ENCODE measurements around the gene NBL1.
A peak's percentile ranks its signal among the peaks of the same experiment; 100 is the strongest.
"Not testable (repeated sequence)": the region's sequence is repeated elsewhere in the genome, so short reads cannot be mapped to it uniquely, and the experiment has no call there.

NBL1 gene

DNA sequence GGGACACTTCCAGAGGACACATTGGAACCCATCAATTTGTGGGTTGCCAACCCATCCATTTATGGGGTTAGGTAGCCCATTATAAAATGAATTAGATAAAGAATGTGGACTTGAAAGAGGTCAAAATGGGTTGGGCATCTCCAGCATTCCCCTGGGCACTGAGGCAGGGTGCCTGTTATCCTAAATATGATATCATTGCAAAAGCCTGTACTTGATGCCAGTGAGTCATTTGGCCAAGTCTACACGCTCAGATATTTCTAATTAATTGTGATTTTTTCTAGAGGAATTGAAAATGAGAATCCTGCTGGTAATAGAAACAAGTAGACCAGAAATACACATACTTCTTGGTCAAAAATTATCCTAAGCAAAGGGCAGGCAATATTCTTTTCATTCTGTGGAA lies 21.9 kb upstream of the NBL1 start:
- DNase-seq (ENCODE audit: low spot score), result no peak

DNA sequence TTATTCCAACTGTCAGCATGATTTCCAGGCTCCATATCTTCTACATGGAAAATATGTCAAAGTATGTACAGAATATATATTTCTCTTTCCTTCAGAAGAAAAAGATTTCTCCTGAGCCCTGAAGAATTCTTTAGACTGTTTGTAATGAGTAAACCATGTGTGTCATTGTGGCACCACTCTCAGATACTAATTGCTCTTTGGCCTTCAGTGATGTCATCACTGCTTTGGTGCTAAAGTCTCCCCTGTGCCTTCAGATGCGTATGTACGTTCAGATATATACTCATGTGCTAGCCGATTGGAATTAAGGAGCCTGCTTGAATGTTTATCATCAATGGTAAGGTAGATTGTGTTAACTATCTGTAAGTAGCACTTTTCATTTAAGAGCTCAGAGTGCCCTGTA lies 20.6 kb upstream of the NBL1 start:
- no peak for DNase-seq (ENCODE audit: low spot score)

DNA sequence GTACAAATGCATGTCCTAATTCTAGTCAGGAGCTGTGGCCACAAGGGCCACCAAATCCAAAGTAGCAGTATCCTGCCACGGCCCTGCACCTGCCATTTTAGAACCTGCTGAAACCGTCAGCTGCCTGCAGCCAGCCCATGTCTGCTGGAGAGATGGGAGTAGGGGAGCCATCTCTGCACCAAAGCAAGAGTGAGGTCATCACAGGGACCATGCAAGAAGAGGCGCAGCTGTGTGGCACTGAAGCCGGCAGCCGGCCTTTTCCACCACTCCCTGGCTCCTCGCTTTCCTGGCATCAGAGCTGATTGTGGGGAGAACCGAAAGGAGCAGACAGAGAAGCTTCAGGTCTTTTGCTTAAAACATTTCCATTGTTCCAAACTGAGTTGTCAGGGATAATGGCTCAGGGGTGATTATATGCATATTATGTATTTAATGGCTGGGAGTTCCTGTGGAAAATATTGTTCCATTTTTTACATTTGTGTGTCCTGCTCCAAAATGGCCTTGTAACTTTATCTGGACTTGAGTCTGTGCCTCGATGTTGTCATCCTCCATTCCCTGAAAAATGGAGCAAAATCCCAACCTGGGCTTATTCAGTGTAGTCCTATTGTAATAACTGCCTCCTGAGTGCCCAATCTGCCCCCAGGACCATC lies 18.7 kb upstream of the NBL1 start:
- no peak for DNase-seq (ENCODE audit: low spot score)

DNA sequence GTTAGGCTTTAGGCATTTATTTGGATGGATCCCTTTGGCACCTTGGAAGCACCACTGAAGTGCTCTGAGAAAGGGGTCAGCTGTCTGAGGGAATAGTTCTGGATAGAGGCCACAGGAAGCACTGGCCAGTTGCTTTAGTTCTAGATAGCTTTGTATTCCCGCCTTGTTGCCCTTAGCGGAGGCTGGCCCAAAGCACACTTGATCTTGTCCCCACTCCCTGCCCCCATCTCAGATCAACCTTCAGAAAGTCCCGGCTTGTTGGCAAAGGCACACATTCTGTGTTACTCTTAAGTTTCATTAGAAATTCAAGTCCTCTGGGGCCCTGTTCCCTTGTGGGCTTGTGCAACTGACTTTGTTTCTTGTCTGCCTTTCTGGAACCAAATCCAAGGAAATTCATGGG lies 15.2 kb upstream of the NBL1 start:
- DNase-seq (ENCODE audit: low spot score), result no peak

DNA sequence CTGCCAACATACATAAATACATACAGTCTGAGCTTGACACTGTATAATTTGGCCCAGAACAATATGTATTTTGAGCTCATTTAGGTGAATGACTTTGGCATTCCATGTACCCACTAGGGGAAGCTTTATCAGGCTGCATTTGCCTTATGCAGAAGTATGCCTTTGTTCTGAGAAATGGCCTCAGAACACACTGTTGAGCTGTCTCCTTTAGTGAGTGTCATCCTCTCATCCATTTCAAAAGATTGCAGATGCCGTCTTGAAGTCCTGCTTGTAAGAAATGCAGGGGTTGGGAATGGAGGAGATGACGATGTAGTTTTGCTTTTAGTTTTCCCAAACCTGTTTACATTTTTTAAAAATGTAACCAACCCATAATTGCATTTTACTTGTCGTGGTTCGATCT lies 14.8 kb upstream of the NBL1 start:
- DNase-seq (ENCODE audit: low spot score), result no peak

DNA sequence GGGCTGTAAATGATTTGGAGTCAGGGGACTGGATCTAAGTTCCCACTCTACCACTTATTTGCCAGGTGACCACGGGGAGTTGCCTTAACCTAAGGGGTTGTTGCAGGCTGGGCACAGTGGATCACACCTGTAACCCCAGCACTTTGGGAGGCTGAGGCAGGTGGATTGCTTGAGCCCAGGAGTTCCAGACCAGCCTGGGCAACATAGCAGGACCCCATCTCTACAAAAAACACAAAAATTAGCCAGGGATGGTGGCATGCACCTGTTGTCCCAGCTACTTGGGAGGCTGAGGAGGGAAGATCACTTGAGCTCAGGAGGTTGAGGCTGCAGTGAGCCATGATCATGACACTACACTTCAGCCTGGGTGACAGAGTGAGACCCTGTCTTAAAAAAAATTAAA lies 13.9 kb upstream of the NBL1 start:
- DNase-seq (ENCODE audit: low spot score), result not testable (repeated sequence)

DNA sequence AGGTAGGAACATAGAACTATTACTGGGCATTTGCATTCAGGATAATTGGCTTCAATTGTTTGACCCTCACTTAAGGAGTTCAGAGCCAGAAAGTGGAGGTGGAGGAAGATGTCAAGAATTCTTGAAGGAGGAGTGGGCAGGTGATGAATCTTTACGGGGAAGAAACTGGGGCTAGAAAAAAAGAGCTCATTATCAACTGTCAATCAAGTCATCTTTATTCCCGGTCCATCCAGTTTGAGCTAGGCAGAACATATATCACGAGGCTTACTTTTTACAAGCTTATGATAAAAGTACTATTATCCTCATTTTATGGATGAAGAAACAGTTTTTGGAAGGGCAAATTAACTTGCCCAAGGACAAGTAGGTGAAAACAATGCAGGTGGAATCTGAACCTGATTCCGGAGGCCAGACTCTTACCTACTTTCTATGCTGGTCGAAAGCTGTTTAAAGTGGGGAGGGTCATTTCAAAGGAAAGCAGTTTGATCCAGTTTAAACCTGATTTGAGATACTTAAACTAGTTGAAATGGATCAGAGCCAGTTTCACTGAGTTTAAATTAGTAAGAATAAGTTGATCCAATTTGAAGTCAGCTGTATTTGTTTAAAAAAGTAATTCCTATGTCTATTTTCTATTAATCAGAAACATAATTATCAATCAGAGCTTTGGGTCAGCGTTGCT lies 13.3 kb upstream of the NBL1 start:
- DNase-seq (ENCODE audit: low spot score), result no peak

DNA sequence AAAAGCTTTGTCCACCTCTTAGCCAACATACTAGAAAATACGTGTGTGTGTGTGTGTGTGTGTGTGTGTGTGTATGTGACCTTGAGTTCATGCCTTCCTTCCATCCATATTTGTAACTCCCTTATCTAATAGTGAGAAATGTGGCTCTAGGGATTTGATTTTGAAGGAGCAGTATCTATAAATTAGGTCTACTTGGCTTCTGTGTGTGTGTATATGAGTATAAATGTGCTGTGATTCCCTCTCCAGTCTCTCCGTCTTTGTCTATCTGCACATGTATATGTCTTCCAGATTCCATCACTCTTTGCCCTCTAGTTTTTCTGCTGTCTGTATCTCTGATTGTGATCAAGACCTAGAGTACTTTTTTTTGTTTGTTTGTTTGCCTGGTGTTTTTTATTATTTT lies 11.9 kb upstream of the NBL1 start:
- no peak for DNase-seq (ENCODE audit: low spot score)

DNA sequence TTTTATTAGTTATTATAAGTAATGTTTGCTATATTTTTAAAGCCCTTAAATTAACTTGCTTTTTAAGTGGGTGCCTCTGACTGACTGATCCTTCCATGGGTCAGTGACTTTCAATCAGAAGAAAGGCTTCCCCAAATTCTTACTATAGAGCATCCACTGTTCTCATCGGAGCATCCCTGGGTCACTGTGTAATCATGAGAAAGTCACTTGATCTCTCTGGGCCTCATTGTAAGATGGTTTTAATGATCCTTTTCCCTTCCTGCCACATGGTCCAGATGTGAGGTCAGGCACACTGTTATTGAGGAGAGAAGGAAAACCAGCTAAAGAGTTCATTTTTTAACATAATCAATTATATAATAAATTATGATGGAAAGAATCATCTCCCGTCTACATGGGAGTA lies 11.0 kb upstream of the NBL1 start:
- no peak for DNase-seq (ENCODE audit: low spot score)

DNA sequence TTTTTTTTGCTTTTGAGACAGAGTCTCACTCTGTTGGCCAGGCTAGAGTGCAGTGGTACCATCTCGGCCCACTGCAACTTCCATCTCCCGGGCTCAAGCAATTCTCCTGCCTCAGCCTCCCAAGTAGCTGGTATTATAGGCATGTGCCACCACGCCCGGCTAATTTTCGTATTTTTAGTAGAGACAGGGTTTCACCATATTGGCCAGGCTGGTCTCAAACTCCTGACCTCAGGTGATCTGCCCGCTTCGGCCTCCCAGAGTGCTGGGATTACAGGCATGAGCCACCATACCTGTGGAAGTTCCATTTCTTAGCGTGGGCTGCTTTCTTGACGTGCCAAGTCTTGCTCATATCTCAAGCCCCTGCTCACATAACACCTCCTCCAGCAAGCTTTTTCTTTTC lies 9.0 kb upstream of the NBL1 start:
- not testable (repeated sequence) for DNase-seq (ENCODE audit: low spot score)

DNA sequence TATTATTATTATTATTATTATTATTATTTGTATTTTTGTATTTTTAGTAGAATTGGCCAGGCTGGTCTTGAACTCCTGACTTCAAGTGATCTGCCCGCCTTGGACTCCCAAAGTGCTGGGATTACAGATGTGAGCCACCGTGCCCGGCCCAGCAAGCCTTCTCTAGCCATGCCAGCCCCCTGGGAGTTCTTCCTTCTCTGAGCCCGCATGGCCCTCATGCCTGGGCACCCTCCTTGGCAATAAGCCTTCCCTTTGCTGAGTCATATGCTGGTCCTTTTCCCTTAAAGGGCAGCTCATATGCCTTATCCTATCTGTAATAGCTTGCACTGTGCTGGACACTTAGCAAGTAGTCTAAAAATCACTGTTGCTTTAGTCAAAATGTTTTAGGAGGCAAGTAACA lies 8.5 kb upstream of the NBL1 start:
- DNase-seq (ENCODE audit: low spot score), result no peak

DNA sequence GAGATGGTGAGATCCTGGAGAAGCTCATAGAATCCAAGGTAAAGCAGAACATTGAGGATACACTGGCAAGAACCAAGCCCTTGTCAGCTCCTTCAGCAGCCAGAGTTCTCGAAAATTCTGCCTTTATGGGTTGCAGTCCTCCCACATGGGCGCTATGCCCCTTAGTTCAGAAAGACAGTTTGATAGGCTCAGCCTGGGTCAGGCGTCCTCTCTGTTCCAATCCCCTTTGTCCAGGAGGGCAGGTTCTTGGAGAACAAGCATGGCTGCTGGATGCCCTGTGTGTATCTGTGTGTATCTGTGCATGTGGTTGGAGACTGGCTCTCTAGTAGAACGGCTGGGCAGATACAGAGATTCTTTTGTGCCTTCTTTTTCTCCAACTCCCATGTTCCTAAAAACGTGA lies 8.0 kb upstream of the NBL1 start:
- DNase-seq (ENCODE audit: low spot score), result no peak

DNA sequence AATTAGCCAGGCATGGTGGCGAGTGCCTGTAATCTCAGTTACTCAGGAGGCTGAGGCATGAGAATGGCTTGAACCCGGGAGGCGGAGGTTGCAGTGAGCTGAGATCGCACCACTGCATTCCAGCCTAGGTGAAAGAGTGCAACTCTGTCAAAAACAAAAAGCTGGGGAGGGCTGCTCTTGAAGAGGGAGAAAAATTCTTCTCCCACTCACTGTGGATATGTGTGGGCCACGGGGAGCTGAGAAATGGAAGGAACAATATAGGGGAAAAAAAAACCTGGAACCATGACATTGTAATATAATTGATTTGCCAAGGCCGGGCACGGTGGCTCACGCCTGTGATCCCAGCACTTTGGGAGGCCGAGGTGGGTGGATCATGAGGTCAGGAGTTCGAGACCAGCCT lies 7.4 kb upstream of the NBL1 start:
- DNase-seq (ENCODE audit: low spot score), result not testable (repeated sequence)

DNA sequence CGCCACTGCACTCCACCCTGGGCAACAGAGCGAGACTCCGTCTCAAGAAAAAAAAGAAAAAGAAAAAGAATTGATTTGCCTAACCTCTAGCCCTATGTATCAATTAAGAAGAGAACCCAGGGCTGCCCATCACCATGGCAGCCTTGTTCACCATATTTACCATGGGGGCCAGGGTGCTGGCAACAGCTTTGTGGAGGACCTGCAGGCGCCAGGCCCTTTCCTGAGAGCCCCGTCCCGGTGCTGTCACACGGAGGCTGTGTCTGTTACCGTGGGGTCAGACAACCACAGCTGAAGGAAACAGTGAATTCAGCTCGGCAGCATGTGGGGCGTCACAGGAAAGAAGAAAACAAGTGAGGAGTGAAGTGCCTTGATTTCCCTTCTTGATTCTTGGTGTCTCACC lies 6.5 kb upstream of the NBL1 start:
- DNase-seq (ENCODE audit: low spot score), result no peak

DNA sequence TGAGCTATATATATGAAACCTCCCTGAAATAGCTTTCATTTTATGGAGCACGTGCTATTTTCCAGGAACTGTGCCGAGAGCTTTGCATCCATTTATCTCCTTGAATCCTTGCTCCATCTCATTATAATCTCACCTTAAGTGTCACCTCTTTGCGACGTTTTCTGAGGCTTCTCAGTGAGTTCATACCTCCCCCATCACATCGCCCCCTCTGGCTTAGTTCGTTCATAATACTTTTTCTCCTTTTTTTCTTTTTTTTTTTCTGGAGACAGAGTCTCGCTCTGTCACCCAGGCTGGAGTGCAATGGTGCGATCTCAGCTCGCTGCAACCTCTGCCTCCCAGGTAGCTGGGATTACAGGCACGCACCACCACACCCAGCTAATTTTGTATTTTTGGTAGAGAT lies 4.9 kb upstream of the NBL1 start:
- not testable (repeated sequence) for DNase-seq (ENCODE audit: low spot score)

DNA sequence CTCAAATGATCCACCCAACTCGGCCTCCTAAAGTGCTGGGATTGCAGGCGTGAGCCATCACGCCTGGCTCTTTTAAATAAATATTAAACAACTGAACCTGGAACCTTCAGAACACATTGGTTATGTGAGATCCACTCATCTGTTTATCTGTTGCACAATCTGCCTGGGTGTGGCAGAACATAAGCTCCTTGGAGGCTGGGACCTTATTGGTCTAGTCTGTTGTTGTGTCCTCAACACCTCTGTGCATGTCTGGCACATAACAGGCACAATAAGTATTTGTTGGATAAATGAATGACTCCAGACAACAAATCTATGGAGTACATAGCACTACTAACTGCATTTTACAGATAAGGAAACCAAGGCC lies 4.1 kb upstream of the NBL1 start:
- no peak for DNase-seq (ENCODE audit: low spot score)

DNA sequence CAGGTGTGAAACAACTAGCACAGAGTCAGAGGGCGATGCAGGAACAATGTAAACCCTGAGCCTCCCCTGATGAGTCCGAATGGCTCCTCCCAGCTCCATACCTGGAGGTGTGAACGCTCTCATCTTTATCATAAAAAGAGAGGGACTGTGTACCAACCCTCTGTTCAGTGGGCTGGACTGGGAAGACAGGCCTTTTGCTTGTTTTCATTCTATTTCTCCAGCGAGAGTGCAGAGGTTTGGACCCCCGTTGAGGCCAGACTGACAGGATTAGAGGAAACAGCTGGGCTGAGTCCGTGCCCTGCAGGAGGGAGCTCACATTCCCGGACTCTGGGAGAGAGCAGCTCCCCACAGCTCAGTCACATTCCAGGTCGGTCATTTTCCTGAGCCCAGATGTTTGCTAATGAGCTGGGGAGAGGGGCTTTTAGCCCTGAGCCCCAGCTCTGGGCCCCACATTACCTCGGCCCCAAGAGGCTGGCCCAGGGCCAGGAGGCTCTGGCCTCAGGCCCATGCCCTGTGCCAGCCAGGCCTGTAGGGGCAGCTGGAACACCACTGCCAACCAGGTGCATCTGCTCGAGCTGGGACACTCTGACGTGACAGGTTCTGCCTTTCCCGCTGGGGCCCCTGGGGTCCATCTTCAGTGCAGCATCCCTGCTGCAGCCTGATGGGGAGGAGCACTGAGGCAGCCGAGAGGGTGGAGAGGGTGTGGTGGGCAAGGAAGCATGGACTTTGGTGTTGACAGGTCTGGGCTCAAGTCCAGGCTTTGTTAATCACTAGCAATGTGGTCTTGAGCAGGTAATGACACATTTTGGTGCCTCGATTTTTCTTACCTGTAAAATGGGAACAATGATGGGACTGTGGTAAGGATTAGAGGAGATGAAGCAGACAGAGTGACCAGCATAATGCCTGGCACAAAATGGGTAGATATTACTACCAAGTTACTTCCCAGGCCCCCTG lies 3.5 kb upstream of the NBL1 start:
- peak; percentile 79 for DNase-seq (ENCODE audit: low spot score)

DNA sequence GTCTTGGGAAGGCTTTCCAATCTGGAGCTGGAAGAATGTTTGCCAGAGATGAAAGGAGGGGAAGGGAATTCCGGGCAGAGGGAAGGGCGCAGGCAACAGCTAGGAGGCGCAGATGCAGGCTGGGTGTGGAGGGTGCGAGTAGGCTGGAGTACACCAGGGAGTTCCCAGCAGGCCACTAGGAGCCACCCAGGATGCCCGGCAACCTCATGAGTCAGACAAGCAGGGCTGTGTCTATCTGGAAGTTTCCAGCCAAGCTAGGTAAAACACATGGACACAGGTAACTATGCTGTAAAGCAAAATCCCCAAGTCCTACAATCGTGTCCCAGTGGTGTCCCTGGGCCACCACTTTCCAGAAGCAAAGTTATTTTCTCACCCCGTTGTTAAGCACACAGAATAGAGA lies 990 bp upstream of the NBL1 start:
- no peak for DNase-seq (ENCODE audit: low spot score)

DNA sequence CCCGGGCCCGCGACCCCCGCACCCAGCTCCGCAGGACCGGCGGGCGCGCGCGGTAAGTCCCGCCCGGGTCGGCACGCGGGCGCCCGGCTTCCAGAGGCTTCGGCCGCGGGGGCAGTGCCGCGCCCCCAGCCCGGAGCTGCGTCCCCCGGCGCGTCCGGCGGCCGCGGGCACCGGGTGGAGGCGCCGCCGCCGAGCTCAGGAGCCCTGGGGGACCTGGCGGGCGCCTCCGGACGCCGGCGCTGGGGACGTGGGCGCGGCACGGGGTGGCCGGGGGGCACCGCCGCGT lies 227 bp downstream of the NBL1 start:
- no peak for DNase-seq (ENCODE audit: low spot score)

DNA sequence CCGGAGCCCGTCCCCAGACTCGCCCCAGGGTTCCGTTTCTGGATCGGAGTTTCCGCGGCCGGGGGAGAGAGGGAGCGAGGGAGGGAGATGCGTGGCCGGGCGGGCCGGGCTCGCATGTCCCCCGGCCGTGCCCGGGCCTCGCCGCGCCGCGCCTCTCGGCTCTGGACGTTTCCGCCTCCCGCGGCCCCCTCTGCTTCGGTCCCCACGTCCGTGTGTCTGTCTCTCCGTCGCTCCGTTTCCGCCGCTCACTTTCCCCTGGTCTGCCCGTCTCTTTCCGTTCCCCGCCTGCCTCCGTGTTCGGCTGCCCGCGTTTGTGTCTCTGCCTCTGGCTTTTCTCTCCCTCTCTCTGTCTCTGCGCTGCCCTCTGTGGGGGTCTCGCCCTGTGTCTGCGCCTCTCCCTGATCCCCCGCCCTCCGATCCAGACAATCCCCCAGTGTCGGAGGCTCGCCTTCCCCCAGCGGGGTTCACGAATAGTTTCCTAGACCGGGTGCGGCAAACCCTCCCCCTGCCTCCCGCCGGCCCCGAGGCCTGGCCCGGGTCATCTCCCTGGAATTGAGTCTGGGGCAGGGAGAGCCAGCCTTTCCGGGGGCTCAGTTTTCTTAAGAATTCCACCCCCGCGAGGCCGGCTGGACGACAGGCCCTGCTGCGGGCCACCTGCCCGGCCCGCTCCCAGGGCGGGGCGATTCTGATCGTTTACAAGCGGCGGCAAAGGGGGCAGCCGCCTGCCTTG lies 735 bp downstream of the NBL1 start:
- peak; percentile 67 for DNase-seq (ENCODE audit: low spot score)

DNA sequence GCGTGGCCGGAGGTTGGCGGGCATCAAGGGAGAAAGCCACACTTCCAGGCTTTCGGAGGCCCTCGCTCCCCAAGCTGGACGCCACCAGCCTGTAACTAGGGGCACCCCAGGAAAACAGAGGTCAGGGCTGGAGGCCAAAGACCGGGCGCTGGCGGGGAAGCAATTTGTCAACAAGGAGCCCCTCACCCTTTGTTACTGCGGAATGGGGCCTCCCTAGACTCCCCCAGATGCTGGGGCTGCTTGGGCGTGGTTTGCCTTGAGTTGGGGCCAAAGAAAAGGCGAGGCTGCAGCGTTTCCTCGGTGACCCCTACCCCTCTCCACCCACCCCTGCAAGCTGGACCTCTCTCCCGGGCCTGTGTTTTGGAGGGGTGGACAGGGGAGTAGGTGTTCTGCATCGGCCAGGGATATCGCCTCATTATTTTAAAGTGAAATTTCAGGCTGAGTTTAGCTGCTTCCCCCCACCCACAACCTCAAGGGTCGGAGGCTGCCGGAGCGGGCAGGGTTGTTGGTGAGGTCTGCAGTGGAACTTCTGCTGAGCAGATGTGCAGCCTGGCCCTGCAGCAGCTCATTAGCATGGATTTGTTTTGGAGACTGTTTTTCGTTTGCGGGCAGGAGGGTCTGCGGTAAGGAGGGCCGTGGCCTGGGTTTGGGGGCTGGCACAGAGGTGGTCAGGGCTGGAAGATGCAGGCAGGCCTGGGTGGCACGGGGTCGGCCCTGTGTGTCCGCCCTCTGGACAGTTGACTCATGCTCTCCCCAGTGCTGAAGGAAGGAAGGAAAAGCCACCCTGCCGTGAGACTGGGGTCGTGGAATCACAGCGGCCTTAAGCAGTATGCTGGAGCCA lies 1.5 kb downstream of the NBL1 start:
- no peak for DNase-seq (ENCODE audit: low spot score)

Measured in ecto neural progenitor cell (in vitro differentiated cells).